Posterior cingulate gyrus (tissue), 11 donors: ENCODE data around the gene TCEAL1.
"Not testable (repeated sequence)": the region's sequence is repeated elsewhere in the genome, so short reads cannot be mapped to it uniquely, and the experiment has no call there.

Experiments used
- DNase-seq, 10 donors: peaks; one replicate each; pipeline versions ENCODE4 v3.0.0 to v3.0.0-alpha.2; 2020 to 2021; ENCODE audit warnings: mixed read lengths in 3 of 10
- intact Hi-C: fragments of 100-400 bp; cut with DNase I; formaldehyde crosslinking; loops from one replicate; pipeline ENCODE4 v1.15.1; 2023

Gene TCEAL1

DNA sequence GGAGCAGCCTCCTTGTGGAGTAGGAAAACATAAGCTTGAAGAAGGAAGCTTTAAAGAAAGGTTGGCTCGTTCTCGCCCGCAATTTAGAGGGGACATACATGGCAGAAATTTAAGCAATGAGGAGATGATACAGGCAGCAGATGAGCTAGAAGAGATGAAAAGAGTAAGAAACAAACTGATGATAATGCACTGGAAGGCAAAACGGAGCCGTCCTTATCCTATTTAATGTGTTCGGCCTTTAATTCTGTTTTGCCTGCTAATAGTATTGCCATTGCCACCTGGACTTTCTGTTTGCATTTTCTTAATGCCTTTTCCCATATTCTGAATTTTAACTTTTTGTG, 1.4 kb downstream of the TCEAL1 start:
- DNase-seq, result no peak
- intact Hi-C loops, result loop anchor here (10.0 kb wide), 1 partner anchor 95 kb away; no protein-coding TSS in a partner anchor

GRCh38 chrX:103631145-103631544, 2.4 kb downstream of the TCEAL1 start:
- intact Hi-C loops, result loop anchor here (10.0 kb wide), 1 partner anchor 96 kb away; no protein-coding TSS in a partner anchor
- no peak for DNase-seq

DNA sequence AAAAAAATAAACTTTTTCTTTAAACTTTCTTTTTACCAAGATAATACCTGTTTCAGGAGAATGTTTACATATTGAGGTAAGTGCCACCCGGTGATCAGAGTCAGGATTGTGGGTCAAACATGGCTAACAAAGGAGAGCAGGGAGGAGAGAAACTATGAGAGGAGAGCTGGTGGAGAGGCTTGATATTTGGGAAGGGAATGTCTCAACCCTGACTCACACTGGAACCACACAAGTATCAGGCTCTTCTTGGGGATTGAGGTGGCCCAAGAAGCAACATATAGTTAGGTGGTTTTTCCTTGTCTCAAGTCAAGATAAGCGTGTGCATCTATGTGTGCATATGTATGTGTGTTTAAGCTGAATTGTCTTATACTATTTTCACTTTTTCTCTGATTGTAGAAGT, 6.7 kb downstream of the TCEAL1 start:
- intact Hi-C loops, result loop anchor here (10.0 kb wide), 1 partner anchor 101 kb away; no protein-coding TSS in a partner anchor
- DNase-seq, result no peak

- no peak for DNase-seq
- intact Hi-C loops, result loop anchor here (10.0 kb wide), 1 partner anchor 103 kb away; no protein-coding TSS in a partner anchor
These were observed 9.0 kb downstream of the TCEAL1 start for GRCh38 chrX:103637604-103638338.

GRCh38 chrX:103638479-103639346, 9.9 kb downstream of the TCEAL1 start:
- DNase-seq, result peak in 4 of 10 donors; percentile 9 to 77 (median 17)
- intact Hi-C loops, result loop anchor here (10.0 kb wide), 1 partner anchor 104 kb away; no protein-coding TSS in a partner anchor

DNA sequence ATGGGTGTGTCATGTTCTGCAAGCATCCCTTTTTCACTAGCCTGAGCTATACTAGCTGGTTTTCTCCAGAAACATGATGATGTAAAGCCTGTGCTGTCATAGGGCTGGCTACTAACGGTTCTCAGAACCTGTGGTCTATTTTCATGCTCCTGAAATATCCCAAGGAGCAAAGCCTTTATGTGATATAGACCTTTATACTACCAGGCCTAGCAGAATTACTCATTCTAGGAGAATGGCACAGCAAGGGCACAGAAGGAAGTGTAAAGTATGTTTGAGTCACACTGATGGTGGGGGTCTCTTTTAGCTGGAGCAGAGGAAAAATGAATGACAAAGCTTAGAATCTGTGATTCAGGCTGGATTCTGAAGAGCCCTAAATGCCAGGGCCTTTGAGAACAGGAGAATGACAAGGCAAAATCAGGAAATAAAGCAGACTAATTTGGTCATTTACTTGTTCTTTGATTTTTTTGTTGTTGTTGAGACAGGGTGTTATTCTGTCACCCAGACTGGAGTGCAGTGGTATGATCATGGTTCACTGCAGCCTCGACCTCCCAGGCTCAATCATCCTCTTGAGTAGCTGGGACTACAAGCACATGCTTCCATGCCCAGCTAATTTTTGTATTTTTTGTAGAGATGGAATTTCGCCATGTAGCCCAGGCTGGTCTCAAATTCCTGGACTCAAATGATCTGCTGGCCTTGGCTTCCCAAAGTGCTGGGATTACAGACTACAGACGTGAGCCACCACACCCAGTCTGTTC, 11.8 kb downstream of the TCEAL1 start:
- no peak for DNase-seq
- intact Hi-C loops, result no loop called here

GRCh38 chrX:103644125-103644524, 15.3 kb downstream of the TCEAL1 start:
- intact Hi-C loops, result no loop called here

DNA sequence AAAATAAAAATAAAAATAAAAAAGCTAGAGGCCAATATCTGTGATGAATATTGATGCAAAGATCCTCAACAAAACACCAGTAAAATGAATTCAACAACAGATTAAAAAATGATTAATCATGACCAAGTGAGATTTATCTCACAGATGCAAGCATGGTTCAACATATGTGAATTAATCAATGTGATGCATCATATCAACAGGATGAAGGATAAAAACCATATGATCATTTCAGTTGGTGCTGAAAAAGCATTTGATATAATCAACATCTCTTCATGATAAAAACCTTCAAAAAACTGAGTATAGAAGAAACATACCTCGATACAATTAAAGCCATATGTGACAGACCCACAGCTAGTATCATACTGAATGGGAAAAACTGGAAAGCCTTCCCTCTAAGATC, 18.9 kb downstream of the TCEAL1 start:
- no peak for DNase-seq
- intact Hi-C loops, result no loop called here

More at GRCh38 chrX:103644125-103644524, 15.3 kb downstream of the TCEAL1 start:
- no peak for DNase-seq

DNA sequence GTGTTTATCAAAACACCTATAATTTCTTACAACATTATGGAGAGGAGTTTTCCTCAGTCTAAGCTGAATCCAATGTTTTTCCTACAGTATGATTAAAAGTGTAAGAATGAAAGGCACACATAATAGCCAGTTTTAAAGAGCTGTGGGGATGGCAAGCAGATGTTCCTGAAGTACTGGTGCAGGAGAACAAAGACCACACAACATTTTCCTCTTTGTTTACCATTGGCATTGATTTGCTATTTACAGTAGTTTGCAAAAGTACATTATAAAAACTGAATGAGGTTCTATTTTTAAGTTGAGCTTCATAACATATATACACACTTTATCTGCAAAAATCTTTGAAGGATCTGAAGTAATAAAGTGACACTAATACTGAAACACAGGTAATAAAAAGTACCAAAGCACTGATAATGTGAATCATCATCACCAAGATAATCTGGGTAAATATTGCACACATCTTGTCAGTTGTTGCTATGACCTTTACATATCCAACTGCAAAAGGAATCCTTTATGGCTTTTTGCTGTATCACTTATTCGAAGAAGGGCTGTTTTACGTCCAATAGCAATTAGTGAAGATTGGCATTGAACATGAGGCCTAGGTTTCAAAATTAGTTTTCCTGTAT, 22.5 kb downstream of the TCEAL1 start:
- intact Hi-C loops, result no loop called here
- DNase-seq, result no peak

GRCh38 chrX:103655230-103656000, 26.6 kb downstream of the TCEAL1 start:
- intact Hi-C loops, result not testable (repeated sequence)

DNA sequence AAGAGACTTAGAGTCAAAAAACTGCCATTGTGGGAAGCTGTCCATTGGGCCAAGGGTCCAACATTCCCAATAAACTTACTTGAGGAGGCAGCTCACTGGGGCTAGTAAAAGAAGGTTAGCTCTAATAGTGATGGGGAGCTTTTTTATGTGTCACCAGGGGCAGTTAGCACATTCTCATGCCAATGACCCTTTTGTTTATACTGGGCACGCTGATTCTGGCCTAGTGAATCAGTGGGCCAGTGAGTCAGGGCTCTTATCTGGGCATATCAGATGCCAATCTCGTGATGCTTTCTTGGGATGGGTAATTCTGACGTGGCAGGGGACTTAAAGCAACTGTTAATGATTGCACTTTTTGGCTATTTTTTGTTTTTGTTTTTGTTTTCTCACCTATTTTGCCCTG, 27.8 kb downstream of the TCEAL1 start:
- intact Hi-C loops, result no loop called here
- DNase-seq, result no peak

More at GRCh38 chrX:103655230-103656000, 26.6 kb downstream of the TCEAL1 start:
- DNase-seq, result not testable (repeated sequence)

- DNase-seq, intact Hi-C loops: not testable (repeated sequence)
These were observed 28.3 kb downstream of the TCEAL1 start for GRCh38 chrX:103657066-103657465.

GRCh38 chrX:103658681-103659433, 30.1 kb downstream of the TCEAL1 start:
- intact Hi-C loops, result no loop called here
- DNase-seq, result no peak

GRCh38 chrX:103659460-103659859, 30.7 kb downstream of the TCEAL1 start:
- intact Hi-C loops, DNase-seq: not testable (repeated sequence)

- DNase-seq, result peak in 4 of 10 donors; percentile 2 to 81 (median 40)
- intact Hi-C loops, result no loop called here
These were observed 35.4 kb downstream of the TCEAL1 start for GRCh38 chrX:103663981-103664762.

DNA sequence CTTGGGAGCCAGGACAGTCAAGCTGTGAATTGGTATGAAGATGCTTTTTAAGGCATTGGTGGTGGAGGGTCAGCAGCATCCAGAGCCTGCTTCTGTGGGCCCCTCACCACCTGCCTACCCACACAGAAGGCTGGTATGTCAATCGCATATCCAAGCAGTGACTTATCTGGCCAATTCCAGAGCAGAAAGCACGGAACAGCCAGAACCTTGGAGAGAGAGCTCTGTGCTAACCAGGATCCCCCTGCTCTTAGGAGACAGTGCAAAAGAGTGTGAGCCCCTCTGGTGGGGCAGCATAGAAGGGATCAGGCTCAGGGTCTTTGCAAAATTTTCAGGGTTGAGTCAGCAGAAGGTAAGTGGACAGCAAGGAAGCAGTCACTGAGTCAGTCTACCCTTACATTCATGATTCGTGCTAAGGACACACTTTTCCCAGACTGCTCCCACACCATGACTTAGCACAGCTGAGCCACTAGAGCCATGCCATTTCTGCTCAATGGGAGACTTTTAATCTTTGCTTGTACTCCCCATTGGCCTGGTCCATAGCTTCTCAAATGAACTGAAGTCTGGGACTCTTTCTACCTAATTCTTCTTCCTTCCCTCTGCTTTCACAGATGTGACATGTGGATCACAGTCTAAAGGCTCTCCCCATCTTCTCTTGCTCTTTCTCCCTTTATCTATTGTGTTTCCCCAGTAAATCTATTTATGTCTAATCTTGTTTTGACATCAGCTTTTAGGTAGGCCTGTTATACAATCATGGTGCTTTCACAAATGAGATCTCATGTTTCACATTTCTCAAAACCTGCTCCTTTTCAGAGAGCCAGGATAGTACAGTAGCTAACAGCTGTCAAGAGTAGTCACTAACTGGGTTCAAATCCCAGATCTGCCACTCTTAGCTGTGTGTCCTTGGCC, 37.7 kb downstream of the TCEAL1 start:
- no peak for DNase-seq
- intact Hi-C loops, result no loop called here

DNA sequence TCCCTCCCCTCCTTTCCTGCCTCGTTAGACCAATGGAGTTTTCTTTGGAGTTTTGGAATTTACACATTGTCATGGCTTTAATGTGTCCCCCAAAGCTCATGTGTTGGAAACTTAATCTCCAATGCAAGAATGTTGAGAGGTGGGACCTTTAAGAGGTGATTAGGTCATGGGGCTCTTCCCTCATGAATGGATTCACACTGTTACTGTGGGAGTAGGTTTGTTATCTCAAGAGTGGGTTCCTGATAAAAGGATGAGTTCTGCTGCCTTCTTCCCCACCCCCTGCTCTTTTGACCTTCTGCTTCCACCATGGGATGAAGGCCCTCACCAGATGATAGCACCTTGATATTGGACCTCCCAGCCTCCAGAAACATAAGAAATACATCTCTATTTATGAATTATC, 41.0 kb downstream of the TCEAL1 start:
- no peak for DNase-seq
- intact Hi-C loops, result no loop called here
